ENCODE measurements around the gene TROAP.
"Not testable (repeated sequence)": the region's sequence is repeated elsewhere in the genome, so short reads cannot be mapped to it uniquely, and the experiment has no call there.

The TROAP gene

GRCh38 chr12:49295082-49295936 lies 27.7 kb upstream of the TROAP start, which contains the start of gene PRPH:
Gene PRPH (plus strand): TSS chr12:49295147. CDS start chr12:49295201, 54 bp downstream.
- peak; percentile 35 for DNase-seq

DNA sequence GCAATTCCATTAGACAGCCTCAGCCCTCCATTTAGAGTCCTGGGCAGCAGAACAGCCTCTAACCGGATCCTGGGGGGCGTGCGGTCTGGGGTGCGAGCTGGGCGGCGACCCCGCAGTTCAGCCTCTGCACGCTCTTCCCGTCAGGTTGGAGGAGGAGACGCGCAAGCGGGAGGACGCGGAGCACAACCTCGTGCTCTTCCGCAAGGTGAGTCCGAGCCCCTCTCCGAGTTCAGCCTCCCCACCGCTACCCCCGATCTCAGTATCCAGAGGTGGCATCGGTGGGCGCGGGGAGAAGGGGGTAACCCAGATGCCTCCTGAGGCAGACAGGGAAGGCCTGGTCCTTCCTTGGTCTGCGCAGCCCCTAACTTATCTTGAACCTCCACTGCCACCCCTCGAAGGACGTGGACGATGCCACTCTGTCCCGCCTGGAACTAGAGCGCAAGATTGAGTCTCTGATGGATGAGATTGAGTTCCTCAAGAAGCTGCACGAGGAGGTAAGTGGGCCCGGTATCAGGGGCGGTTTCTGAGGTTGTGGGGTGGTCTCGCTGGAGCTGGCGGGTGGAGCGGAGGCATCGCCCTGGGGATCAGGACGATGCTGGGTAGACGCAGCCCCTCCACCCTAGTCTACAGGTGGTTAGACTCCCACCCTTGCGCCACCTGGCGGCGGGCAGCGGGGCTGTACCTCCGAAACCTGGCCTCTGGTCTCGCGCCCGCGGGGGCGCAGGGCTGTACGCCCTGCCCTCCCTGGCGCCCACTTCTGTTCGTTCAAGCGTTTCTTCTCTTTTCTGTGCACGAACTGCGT lies 26.8 kb upstream of the TROAP start:
- peak; percentile 52 for DNase-seq

GRCh38 chr12:49296836-49297694 lies 26.0 kb upstream of the TROAP start:
- DNase-seq: no peak

DNA sequence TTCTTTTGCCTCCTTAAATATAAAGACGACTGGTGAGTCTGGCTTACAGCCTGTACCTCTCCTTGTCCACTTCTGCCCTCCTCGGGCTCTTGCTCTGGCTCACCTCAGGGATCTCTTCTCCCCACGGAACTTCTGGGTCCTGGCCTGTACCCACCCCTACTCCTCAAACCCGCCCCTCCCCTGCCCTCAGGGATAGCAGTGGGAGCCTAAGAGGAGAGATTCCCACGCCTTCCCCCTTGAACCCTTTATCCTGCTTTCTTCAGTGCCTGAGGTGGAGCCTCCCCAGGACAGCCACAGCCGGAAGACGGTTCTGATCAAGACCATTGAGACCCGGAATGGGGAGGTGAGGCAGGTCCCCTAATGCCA lies 25.4 kb upstream of the TROAP start:
- DNase-seq: no peak

DNA sequence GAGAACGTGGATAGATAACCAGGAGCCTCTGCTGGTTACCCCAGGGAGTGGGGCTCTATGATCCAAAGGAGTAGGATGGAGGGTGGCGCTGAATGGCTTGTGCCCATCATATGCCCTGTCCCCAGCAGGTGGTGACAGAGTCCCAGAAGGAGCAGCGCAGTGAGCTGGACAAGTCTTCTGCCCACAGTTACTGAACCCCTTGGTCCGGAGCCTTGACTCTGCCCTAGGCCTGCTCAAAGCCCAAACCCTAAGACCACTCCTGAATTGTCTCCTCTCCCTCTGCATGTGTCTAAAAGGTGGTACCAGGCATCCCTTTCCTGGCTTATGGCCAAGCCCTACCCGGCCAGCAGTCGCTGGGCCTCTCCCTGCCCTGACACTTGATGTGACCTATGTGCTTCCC lies 24.9 kb upstream of the TROAP start:
- no peak for DNase-seq

- DNase-seq: no peak
Measured at GRCh38 chr12:49301760-49302159, 21.3 kb upstream of the TROAP start.

DNA sequence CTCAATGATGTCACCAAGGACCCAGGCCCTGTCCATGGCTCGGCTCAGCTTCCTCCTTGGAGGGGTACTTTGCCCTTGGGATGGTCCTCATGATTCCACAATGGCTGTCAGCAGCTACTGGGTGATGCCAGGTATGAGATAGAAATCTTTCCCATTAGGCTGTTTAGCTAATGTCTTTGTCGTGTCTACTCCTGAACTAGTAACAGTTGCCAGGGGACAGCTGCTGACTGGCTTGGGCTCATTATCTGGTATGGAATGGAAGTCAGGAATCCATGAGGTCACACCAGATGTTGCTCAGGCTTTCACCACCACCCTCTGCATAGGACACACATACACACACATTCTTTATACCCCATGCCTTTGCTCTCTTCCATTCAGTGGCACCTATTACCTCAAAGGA lies 18.9 kb upstream of the TROAP start:
- DNase-seq: peak; percentile 40

DNA sequence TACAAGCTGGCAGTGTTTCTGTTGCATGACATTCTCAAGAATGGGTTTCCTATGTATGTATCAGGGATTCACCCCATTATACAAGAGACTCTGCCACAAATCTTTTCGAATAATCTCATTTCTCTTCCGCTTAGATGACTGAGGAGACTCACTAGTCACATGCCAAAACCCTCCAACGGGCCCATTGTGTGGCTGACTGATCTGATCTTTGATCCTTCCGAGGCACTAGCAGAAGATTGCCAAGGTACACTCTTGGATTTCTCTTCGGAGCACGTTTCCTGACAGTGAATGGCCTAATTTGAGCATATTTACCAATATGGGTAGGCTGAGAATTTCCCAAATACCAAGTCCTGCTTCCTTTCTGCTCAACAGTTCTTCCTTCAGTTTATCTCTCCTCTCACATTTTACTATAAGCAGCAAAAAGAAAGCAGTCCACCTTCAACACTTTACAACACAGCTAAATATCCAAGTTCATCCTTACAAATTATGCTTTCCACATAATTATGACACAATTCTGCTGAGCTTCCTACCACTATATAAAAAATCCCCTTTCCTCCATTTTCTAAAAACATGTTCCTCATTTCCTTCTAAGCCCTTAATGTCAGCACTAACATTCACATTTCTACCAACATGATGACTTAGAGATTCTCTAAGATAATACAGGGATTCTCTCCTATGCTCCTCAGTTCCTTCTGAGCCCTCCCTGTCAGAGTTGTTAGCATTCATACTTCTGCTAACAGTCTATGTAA lies 17.1 kb upstream of the TROAP start:
- DNase-seq: no peak

- DNase-seq: no peak
Measured at GRCh38 chr12:49309386-49309785, 13.7 kb upstream of the TROAP start.

DNA sequence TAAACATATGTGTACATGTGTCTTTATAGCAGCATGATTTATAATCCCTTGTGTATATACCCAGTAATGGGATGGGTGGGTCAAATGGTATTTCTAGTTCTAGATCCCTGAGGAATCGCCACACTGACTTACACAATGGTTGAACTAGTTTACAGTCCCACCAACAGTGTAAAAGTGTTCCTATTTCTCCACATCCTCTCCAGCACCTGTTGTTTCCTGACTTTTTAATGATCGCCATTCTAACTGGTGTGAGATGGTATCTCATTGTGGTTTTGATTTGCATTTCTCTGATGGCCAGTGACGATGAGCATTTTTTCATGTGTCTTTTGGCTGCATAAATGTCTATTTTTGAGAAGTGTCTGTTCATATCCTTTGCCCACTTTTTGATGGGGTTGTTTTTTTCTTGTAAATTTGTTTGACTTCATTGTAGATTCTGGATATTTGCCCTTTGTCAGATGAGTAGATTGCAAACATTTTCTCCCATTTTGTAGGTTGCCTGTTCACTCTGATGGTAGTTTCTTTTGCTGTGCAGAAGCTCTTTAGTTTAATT lies 12.5 kb upstream of the TROAP start:
- DNase-seq: not testable (repeated sequence)

DNA sequence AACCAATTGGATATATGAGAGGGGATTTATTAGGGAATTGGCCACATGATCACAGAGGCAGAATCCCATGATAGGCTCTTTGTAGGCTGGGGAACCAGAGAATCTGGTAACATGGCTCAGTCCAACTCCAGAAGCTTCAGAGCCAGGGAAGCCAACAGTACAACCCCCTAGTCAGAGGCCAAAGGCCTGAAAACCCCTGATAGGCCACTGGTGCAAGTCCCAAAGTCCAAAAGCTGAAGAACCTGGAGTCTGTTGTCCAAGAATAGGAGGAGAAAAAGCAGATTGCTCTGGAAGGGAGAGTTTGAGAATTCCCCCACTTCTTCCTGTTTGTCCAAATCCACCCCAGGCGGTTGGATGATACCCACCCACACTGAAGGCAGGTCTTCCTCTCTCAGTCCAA lies 8.2 kb upstream of the TROAP start:
- DNase-seq: no peak

- DNase-seq: not testable (repeated sequence)
Measured at GRCh38 chr12:49317118-49317517, 5.9 kb upstream of the TROAP start.

- DNase-seq: not testable (repeated sequence)
Measured at GRCh38 chr12:49320411-49321103, 2.5 kb upstream of the TROAP start.

DNA sequence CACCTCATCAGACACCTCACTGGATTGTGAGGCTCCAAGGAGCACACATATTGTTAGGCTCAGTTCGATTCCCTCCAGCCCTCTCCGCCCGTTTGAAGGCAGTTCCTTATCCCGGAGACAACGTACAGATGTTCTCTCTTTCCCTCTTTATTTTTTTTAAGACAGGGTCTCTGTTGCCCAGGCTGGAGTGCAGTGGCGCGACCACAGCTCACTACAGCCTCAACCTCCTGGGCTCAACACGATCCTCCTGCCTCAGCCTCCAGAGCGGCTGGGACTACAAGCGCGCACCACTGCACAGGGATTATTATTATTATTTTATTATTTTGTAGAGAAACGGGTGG lies 718 bp upstream of the TROAP start:
- no peak for DNase-seq

DNA sequence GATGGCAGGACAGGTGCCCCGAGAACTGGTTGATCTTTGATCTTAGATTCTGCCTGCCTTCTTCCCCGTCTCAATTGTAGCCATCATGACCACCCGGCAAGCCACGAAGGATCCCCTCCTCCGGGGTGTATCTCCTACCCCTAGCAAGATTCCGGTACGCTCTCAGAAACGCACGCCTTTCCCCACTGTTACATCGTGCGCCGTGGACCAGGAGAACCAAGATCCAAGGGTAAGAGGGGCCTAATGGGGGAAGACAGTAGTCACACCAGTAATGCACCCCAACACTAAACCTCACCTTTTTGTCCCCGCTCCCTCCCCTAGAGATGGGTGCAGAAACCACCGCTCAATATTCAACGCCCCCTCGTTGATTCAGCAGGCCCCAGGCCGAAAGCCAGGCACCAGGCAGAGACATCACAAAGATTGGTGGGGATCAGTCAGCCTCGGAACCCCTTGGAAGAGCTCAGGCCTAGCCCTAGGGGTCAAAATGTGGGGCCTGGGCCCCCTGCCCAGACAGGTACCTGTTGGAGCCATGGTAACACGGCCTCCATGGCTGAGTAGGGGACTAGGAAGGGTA lies 556 bp downstream of the TROAP start:
- no peak for DNase-seq

GRCh38 chr12:49325606-49326005 lies 2.6 kb downstream of the TROAP start:
- no peak for DNase-seq

- DNase-seq: no peak
Measured at GRCh38 chr12:49327368-49327767, 4.3 kb downstream of the TROAP start.

DNA sequence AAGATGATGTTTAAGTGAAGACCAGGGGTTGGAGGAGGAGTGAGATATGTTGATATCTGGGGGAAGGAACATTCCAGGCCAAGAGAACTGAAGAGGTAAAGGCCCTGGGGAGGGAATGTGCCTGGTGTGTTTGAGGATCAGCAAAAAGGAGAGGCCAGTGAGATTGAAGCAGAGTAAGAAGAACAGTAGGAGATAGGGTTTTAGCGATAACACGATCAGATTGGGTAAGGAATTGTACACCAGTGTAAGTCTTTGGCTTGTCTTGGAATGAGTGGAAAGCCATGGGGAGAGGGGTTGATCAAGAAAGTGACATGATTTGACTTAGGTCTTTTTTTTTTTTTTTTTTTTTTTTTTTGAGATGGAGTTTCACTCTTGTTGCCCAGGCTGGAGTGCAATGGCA lies 4.8 kb downstream of the TROAP start:
- DNase-seq: no peak

DNA sequence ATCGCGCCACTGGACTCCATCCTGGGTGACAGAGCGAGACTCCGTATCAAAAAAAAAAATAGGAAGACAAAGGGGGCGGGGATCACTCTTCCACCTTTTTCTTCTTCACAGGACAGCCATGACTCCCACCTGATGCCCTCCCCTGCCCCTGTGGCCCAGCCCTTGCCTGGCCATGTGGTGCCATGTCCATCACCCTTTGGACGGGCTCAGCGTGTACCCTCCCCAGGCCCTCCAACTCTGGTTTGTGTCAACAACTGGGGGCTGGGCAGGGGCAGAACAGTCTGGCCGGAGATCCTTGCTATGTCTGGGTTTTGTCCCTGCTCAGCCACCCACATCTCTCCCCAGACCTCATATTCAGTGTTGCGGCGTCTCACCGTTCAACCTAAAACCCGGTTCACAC lies 5.8 kb downstream of the TROAP start:
- DNase-seq: no peak

GRCh38 chr12:49330032-49330619 lies 7.1 kb downstream of the TROAP start:
- DNase-seq: no peak

All from femur (tissue), 1 donor.